ENCODE measurements around the gene USP33.
"Not testable (repeated sequence)": the region's sequence is repeated elsewhere in the genome, so short reads cannot be mapped to it uniquely, and the experiment has no call there.

The USP33 gene

GRCh38 chr1:77741316-77741715, 18.3 kb downstream of the USP33 start:
- no peak for DNase-seq (ENCODE audit: low read depth in 3 of 3, low spot score in 1 of 3)

- DNase-seq (ENCODE audit: low read depth in 3 of 3, low spot score in 1 of 3): no peak
Observed at GRCh38 chr1:77739235-77739634, 20.4 kb downstream of the USP33 start.

- DNase-seq (ENCODE audit: low read depth in 3 of 3, low spot score in 1 of 3): no peak
Observed at GRCh38 chr1:77732090-77732489, 27.6 kb downstream of the USP33 start.

DNA sequence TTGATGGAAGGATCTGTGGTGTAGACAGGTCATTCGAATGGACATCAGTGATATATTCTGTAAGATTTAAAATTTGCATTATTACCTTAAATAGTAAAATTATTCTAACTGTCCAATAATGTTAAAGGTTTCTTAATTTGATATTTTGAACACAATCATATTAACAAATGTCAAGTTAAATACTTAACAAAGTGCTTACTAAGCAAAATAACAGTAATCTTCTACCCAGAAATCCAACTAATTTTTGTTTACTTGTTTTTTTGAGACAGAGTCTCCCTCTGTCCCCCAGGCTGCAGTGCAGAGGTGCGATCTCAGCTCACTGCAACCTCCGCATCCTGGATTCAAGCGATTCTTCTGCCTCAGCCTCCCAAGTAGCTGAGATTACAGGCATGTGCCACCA, 33.9 kb downstream of the USP33 start:
- DNase-seq (ENCODE audit: low read depth in 3 of 3, low spot score in 1 of 3): no peak

DNA sequence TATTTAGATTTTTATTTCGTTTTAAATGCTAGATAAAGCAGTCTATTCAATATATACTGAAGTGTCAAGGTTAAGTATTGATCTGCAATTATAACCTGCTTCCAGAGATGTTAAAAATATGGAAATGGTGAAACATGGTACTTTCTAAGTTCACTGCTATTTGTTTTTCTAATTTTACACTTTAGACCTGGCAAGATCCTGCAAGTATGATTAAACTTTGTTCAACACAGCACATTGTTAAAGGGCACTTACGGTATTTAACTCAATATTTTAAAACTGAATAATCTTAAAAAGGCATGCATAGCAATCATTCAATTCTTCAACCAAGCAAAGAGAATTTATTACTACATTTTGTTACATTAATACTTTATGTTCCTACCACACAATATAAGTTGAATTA, 41.5 kb downstream of the USP33 start:
- no peak for DNase-seq (ENCODE audit: low read depth in 3 of 3, low spot score in 1 of 3)

GRCh38 chr1:77716065-77716464, 43.6 kb downstream of the USP33 start:
- DNase-seq (ENCODE audit: low read depth in 3 of 3, low spot score in 1 of 3): no peak

DNA sequence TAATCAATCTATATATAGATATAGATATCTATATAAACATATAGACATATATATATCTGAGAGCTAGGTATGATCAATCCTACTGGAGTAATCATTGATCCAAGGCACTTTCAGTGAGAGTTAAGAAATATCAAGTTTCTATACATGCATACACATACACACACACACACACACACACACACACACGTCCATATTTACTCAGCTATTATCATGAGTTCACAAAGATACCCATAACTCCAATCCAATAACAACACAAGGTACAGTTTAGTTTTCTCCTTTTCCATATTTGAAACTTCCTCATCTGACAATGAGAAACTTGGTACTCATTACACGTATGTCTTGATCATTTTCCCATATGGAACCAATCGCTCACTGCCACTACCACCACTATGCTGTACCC, 49.9 kb downstream of the USP33 start:
- no peak for DNase-seq (ENCODE audit: low read depth in 3 of 3, low spot score in 1 of 3)

- no peak for DNase-seq (ENCODE audit: low read depth in 3 of 3, low spot score in 1 of 3)
Observed at GRCh38 chr1:77706321-77706720, 53.3 kb downstream of the USP33 start.

DNA sequence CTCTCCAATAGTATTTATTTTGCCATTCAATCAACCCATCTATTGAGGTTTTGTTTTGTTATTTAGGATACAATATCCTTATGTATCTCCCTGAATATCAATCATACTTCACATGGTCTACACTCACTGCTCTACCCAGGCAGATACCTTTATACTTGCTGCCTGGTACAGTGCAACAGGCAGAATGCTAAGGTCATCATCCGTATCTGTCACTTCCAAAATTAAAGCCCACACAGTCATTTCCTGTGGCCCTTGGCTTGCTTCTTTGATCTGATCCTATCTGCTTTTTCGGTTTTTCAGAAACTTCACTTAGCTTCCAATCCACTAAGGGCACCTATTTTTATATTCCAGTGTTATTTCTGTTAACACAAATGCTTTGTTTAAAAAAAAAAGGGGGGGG, 54.9 kb downstream of the USP33 start:
- no peak for DNase-seq (ENCODE audit: low read depth in 3 of 3, low spot score in 1 of 3)

DNA sequence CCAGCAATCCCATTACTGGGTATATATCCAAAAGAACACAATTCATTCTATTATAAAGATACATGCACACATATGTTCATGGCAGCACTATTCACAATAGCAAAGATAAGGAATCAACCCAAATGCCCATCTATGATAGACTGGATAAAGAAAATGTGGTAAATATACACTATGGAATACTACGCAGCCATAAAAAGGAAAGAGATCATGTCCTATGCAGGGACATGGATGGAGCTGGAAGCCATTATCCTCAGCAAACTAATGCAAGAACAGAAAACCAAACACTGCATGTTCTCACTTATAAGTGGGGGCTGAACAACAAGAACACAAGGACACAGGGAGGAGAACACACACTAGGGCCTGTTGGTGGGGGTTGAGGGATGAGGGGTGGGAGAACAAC, 60.0 kb downstream of the USP33 start:
- DNase-seq (ENCODE audit: low read depth in 3 of 3, low spot score in 1 of 3): not testable (repeated sequence)

DNA sequence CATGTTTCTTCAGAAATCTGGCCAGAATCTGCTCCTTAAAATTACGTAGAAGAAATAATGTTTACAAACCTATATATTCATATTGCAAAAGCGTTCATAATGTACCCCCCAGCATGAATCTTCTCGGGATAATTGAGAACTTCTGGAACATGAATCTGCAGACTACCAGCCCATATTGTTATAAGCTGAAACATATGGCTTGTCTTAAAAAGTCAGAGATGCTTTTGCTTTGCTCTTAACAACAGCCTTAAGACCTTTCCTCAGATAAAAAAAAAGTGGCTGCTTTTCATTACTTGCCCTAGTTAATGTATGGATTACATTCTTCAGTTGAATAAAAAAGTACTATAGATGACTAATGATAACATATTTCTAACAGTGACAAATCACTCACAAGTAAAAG, 62.2 kb downstream of the USP33 start:
- no peak for DNase-seq (ENCODE audit: low read depth in 3 of 3, low spot score in 1 of 3)

- DNase-seq (ENCODE audit: low read depth in 3 of 3, low spot score in 1 of 3): no peak
Observed at GRCh38 chr1:77688939-77689338, 70.7 kb downstream of the USP33 start.

DNA sequence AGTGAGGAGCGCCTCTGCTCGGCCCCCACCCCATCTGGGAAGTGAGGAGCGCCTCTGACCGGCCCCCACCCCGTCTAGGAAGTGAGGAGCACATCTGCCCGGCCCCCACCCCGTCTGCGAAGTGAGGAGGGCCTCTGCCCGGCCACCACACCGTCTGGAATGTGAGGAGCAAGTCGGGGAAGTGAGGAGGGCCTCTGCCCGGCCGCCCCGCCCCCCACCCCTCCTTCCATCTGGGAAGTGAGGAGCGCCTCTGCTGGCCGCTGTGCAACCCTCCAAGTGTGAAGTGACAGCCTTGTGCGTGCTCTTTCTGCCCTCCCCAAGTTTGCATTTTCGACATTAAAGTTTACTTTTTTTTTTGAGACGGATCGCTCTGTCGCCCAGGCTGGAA, 72.1 kb downstream of the USP33 start:
- no peak for DNase-seq (ENCODE audit: low read depth in 3 of 3, low spot score in 1 of 3)

DNA sequence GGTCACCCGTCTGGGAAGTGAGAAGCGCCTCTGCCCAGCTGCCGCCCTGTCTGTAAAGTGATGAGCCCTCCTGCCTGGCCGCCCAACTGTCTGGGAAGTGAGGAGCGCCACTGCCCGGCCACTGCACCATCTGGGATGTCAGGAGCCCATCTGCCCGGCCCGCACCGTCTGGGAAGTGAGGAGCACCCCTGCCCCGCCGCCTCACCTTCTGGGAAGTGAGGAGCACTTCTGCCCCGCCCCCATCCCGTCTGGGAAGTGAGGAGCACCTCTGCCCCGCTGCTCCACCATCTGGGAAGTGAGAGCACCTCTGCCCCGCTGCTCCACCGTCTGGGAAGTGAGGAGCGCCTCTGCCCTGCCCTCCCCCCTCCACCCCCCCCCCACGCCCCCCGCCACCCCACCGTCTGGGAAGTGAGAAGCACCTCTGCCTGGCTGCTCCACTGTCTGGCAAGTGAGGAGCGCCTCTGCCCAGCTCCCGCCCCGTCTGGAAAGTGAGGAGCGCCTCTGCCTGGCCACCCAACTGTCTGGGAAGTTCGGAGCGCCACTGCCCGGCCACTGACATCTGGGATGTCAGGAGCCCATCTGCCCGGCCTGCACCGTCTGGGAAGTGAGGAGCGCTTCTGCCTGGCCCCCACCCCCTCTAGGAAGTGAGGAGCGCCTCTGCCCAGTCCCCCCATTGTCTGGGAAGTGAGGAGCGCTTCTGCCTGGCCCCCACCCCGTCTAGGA, 72.7 kb downstream of the USP33 start:
- DNase-seq (ENCODE audit: low read depth in 3 of 3, low spot score in 1 of 3): no peak

- DNase-seq (ENCODE audit: low read depth in 3 of 3, low spot score in 1 of 3): peak; percentile 79 to 83 (median 82)
Observed at GRCh38 chr1:77683160-77684148, 76.2 kb downstream of the USP33 start.

- peak; percentile 80 to 83 (median 82) for DNase-seq (ENCODE audit: low read depth in 3 of 3, low spot score in 1 of 3)
Observed at GRCh38 chr1:77682460-77683159, 77.0 kb downstream of the USP33 start, which contains the start of gene ZZZ3. ZZZ3 (minus strand) TSS chr1:77682658; CDS start chr1:77633354, 49,304 bp downstream.

GRCh38 chr1:77680173-77680572, 79.5 kb downstream of the USP33 start:
- no peak for DNase-seq (ENCODE audit: low read depth in 3 of 3, low spot score in 1 of 3)

DNA sequence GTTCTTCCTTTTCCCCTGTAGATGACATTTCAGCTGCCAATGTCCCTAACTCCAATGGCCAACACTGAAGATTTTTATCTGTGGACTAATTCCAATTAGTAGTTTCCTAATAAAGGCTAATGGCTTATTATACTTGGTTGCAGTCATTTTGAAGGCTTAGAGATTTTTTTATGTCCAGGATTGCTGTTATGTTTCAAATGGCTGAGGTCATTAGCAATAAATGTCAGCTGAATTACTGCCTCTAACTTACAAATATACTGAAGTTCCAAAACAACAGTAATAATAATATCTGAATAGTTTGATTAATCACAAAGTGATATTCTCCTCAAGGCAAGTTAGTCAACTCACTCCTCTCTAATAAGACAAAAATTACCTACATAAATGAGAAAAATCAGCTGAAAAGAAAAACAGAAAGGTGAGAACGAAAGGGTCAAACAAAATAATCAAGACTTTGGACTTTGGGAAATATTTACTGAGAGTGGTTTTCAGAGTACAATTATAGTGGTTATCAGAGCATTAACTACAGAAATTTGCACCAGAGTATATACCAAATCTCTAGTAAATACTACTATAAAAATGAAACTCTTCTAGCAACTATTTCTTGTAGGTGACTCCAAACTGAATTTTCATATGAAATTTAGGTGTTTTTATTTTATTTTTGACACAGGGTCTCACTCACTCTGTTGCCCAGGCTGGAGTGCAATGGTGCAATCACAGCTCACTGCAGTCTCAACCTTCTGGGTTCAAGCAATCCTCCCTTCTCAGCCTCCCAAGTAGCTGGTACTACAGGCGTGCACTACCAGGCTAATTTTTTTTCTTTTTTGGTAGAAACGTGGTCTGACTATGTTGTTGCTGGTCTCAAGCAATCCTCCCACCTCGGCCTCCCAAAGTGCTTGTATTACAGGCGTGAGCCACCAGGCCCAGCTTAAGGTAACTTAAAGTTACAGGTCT, 80.7 kb downstream of the USP33 start:
- DNase-seq (ENCODE audit: low read depth in 3 of 3, low spot score in 1 of 3): no peak

DNA sequence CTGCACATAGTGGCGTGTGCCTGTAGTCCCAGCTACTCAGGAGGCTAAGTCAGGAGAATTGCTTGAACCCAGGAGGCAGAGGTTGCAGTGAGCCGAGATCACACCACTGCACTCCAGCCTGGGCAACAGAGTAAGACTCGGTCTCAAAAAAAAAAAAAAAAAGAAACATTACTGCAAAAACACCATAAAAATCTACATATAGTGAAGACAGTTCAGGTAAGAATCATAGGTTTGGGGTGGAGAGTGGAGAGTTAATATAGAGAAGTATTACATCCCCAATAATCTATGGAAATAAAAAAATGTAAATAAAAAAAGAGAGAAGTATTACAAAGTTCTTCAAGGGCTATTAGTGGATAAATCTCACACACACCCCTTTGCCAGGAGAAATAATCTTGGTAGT, 84.8 kb downstream of the USP33 start:
- DNase-seq (ENCODE audit: low read depth in 3 of 3, low spot score in 1 of 3): not testable (repeated sequence)

- DNase-seq (ENCODE audit: low read depth in 3 of 3, low spot score in 1 of 3): no peak
Observed at GRCh38 chr1:77673716-77674355, 85.8 kb downstream of the USP33 start.

Data from stimulated activated CD4-positive, alpha-beta T cell treated with anti-CD3 and anti-CD28 coated beads, TNF-alpha, amount 100 ng/mL, for 1 hour (primary cell).